Germinal center (tissue), 1 donor: ENCODE results near the gene DDX54.
"Not testable (repeated sequence)": the region's sequence is repeated elsewhere in the genome, so short reads cannot be mapped to it uniquely, and the experiment has no call there.

Experiments
- DNase-seq: peaks from one replicate; pipeline ENCODE4 v3.0.0; 2012; ENCODE audit warnings: mixed read lengths, low spot score

The DDX54 gene

DNA sequence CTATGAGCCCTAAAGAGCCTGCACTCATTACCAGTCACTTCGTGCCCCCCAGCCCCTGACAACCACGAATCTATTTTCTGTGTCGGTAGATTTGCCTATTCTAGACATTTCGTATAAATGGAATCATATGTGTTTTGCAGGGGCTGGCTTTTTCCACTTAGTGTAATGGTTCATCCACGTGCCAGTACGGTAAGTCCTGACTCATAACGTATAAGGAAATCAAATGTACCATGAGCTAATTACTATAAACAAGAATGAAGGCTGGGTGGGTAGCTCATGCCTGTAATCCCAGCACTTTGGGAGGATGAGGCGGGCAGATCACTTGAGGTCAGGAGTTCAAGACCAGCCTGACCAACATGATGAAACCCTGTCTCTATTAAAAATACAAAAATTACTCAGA, 67.6 kb downstream of the DDX54 start:
- not testable (repeated sequence) for DNase-seq

- no peak for DNase-seq
These were observed 68.4 kb downstream of the DDX54 start for GRCh38 chr12:113116875-113117274.

GRCh38 chr12:113115455-113116126, 69.7 kb downstream of the DDX54 start:
- DNase-seq, result no peak

DNA sequence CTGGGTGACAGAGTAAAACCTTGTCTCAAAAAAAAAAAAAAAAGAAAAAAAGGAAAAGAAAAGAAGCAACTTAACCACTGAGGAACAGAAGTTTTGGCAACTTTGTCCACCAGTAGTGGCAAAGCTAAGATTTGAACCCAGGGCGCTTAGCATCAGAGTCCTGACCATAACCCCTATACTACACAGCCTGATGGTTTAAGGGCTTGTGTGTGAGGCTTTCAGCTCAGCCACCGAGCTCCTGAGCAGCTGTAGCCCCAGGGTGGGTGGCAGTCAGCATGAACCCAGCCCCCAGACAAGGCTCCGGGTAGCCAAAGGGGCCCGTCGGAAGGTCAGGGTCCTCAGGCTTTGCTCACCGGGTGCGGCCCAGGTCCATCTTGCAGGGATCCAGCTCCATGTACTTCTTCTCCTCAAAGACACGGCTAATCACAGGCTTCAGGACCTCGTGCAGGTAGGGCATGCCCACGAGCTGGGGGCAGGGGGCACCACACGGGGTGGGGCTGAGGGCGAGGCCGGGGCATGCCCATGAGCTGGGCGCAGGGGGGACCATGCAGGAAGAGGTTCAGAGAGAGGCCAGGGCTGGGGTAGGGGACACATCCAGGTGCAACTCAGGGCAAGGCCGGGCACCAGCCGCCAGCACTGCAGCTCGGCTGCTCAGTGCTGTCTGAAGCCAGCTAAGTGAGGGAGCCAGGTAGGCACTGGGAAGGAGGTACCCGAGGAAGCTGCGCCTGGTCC, 70.7 kb downstream of the DDX54 start:
- DNase-seq, result no peak

DNA sequence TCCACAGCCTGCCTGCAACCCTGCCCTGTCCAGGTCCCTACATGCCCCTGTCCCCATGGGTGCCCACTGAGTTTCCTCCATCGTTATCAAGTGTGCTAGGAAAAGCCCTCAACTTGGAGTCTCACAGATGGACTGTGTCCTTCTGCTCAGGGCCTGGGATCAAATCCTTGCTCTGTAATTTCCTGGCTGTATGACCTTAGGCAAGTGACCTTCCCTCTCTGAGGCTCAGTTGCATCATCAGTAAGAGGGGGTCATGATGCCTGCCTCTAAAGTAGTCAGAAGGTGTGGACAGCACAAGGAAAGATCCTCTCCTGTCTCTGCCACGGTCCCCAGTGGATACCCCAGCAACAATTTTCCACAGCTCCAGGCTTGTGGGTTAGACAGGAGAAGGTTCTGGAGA, 71.9 kb downstream of the DDX54 start:
- no peak for DNase-seq

GRCh38 chr12:113112043-113112899, 73.0 kb downstream of the DDX54 start:
- no peak for DNase-seq

DNA sequence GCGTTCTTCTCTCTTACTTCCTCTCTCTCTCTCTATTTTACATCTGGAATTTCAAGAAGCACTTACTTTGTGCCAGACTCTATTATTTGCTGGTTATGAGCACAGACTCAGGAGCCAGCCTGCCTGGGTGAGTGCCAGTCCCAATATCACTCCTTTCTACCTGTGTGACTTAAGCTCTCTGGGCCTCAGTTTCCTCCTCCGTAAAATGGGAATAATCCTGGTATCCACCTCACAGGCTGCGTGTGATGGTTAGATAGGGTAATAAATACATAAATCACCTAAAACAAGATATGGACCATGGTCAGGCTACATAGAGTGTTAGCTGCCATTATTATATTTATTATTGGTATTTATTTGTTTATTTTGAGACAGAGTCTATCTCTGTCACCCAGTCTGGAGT, 74.0 kb downstream of the DDX54 start:
- no peak for DNase-seq

DNA sequence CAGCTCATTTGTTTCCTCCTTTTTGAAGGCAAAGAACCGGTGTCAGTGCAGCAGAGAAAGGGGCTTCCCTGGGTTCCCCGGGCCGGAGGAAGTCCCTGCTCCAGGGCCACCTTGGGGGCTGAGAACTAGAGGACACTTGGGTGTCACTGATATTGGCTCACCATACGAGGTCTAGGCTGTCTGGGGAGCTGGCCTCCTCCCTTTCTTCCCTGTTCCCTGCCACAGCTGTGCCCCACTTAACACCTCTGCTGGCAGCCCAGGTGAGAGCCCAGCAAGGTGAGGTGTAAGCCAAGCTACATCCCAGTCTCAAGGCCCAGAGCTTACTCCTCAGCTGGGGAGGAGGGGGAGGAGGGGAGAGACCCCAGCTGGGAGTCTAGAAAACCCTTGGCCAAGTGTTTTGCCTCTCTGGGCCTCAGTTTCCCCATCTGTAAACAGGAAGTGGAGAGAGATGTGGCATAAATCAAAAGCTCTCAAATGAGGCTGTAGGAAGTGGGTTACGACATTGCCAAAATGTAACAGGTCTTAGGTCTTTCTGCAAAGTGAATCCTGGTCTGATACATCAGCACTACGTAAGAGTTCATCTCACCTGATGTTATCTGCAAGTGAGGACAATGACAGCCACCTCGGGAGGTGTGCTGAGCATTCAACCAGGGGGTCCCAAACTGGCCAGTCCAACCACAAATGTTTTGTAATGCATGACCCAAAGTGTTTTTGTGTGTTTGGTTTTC, 75.2 kb downstream of the DDX54 start:
- DNase-seq, result no peak

GRCh38 chr12:113109360-113109759, 75.9 kb downstream of the DDX54 start:
- no peak for DNase-seq

- no peak for DNase-seq
These were observed 77.0 kb downstream of the DDX54 start for GRCh38 chr12:113108308-113108707.
